Spleen (tissue), 11 donors: ENCODE measurements around the gene HOXD4. TPM values are rescaled to one million over a fixed set of nuclear protein-coding genes. Genes with fewer than 3 reads are reported as not detected.

Experiments used
- DNase-seq: peaks from one replicate; pipeline ENCODE4 v3.0.0-alpha.2; 2020
- H3K27ac ChIP-seq, 8 donors: fragments of 200-600 bp; sonication (generic) in 7 of 8; 1 replicate in 4 of 8; 2 replicates in 4 of 8; pipeline versions ENCODE4 v1.5.0 to v1.8.0; 2016 to 2021; ENCODE audit warnings: inconsistent platforms in 4 of 8, mild to moderate bottlenecking in 4 of 8, moderate library complexity in 1 of 8
- H3K27me3 ChIP-seq, 7 donors: fragments of 200-600 bp; sonication (generic) in 6 of 7; replicated peaks in 1 of 7; 1 replicate in 4 of 7; 2 replicates in 3 of 7; pipeline versions ENCODE4 v1.5.0 to v1.8.0; 2016 to 2021; ENCODE audit warnings: inconsistent platforms in 3 of 7, mild to moderate bottlenecking in 1 of 7
- H3K36me3 ChIP-seq, 6 donors: fragments of 200-600 bp; sonication (generic) in 5 of 6; 1 replicate in 4 of 6; 2 replicates in 2 of 6; pipeline versions ENCODE4 v1.5.0 to v1.8.0; 2016 to 2021; ENCODE audit warnings: inconsistent platforms in 2 of 6
- H3K4me1 ChIP-seq, 6 donors: fragments of 200-600 bp; sonication (generic) in 5 of 6; 1 replicate in 3 of 6; 2 replicates in 3 of 6; pipeline versions ENCODE4 v1.5.0 to v1.8.0; 2016 to 2021; ENCODE audit warnings: inconsistent platforms in 3 of 6
- H3K4me3 ChIP-seq, 8 donors: fragments of 200-600 bp; sonication (generic) in 7 of 8; 1 replicate in 4 of 8; 2 replicates in 4 of 8; pipeline versions ENCODE4 v1.5.0 to v1.8.0; 2016 to 2021; ENCODE audit warnings: inconsistent platforms in 4 of 8, mild to moderate bottlenecking in 4 of 8, moderate library complexity in 2 of 8
- H3K9me3 ChIP-seq, 8 donors: fragments of 200-600 bp; sonication (generic) in 7 of 8; 1 replicate in 4 of 8; 2 replicates in 4 of 8; pipeline versions ENCODE4 v1.5.0 to v1.8.0; 2016 to 2021; ENCODE audit warnings: inconsistent platforms in 4 of 8
- CTCF ChIP-seq, 11 experiments: fragments of 200-600 bp in 7 of 11; fragments of 450-650 bp in 4 of 11; sonication (generic) in 4 of 11; IDR thresholded peaks in 8 of 11; conservative IDR thresholded peaks in 3 of 11; 1 replicate in 7 of 11; 2 replicates in 4 of 11; pipeline versions ENCODE4 v1.4.0 to v1.8.0; 2016 to 2021; ENCODE audit warnings: antibody characterized with exemption in 11 of 11, inconsistent platforms in 4 of 11, mild to moderate bottlenecking in 1 of 11
- POLR2A ChIP-seq, 3 donors: fragments of 450-650 bp; IDR thresholded peaks; one replicate each; pipeline ENCODE4 v1.5.1; 2017; ENCODE audit warnings: antibody characterized with exemption in 3 of 3, mild to moderate bottlenecking in 1 of 3
- POLR2AphosphoS5 ChIP-seq, 3 donors: sonication (generic); formaldehyde crosslinking; IDR thresholded peaks; one replicate each; pipeline ENCODE4 v1.5.1; 2017; ENCODE audit warnings: antibody characterized with exemption in 3 of 3
- whole genome bisulfite sequencing, 5 donors: extraction: QIAGEN DNeasy Blood & Tissue Kit in 3 of 5; methylation state at CpG; one replicate each; pipeline versions ENCODE4 v1.1.5 to v1.1.7; 2013 to 2018; 5-methylcytosine and 5-hydroxymethylcytosine counted together
- intact Hi-C: fragments of 100-400 bp; cut with DNase I; formaldehyde crosslinking; loops from one replicate; pipeline ENCODE4 v1.15.0; 2023; ENCODE audit warnings: low total_unique reads
- polyA plus RNA-seq, 3 donors: library from polyadenylated mRNA; stranded (reverse); fragments of 200-250 nt; gene quantifications; one replicate each; pipeline ENCODE4 v1.2.1, GENCODE V29; 2013
- total RNA-seq, 7 donors: library from RNA; depleted of rRNA in 3 of 7; stranded (reverse); fragments of >200 nt in 3 of 7; fragmentation: NEBNext Ultra II Directional in 4 of 7; extraction: Animal tissue kit (Norgen Biotek cat#: 25700) in 4 of 7; gene quantifications; one replicate each; pipeline versions ENCODE4 v1.1.0 to v1.2.1, GENCODE V29; 2016 to 2021
- donor health status: healthy with polysubstance abuse.
- donor health status: DM: no; HTN: no; CAD: no; lungs with moderate emphysema.
- donor health status: DM: no; HTN: no; CAD: no.
- donor health status: Bipolar disorder and iron deficiency.
- donor health status: healthy.
- donor health status: DM: no; HTN: no; CAD: no.
- donor health status: DM: yes; HTN: yes; CAD: no.

HOXD4 gene
- total and polyA plus RNA-seq, 10 donors: 0.88 to 9.8 (median 6.5) TPM

- 4 to 8% (median 5%) methylated on average over 34 to 64 of the region's 64 CpGs for WGBS, 5 donors
- Histone ChIP-seq H3K9me3 (no peaks in the 10 kb centered on the region), H3K27ac (peak within 1 kb of the TSS; percentile 57 to 93 (median 86)), H3K27me3 (peaks cover 0 to 100% (median 93%) of the 10 kb centered on the region in 7 donors), H3K36me3 (no peaks in the 10 kb centered on the region), H3K4me3 (peak within 1 kb of the TSS; percentile 20 to 71 (median 40)), H3K4me1 (peaks cover 0 to 76% (median 44%) of the 10 kb centered on the region in 6 donors)
- TF ChIP-seq POLR2AphosphoS5 (IDR thresholded peaks at IDR 0.05): peak; percentile 65 to 84 (median 83)
- no peak for TF ChIP-seq CTCF (IDR thresholded peaks at IDR 0.05 in 8 of 11, conservative IDR thresholded peaks at IDR 0.05 in 3 of 11)
- peak in 1 of 3 donors; percentile 26 for TF ChIP-seq POLR2A (IDR thresholded peaks at IDR 0.05)
- intact Hi-C loops: loop anchor here (5.0 kb wide), 4 partner anchors 423 to 1018 kb away; no protein-coding TSS in a partner anchor
- peak; percentile 82 for DNase-seq
These were observed 22.2 kb upstream of the HOXD4 start, which contains the start of gene HOXD8 for GRCh38 chr2:176128982-176129796. HOXD8 (plus strand) TSS chr2:176129705; CDS start chr2:176130367, 662 bp downstream.

GRCh38 chr2:176129813-176130146 is 21.6 kb upstream of the HOXD4 start:
- DNase-seq: peak; percentile 77
- TF ChIP-seq CTCF (IDR thresholded peaks at IDR 0.05 in 8 of 11, conservative IDR thresholded peaks at IDR 0.05 in 3 of 11) (no peak), POLR2A (IDR thresholded peaks at IDR 0.05) (no peak), POLR2AphosphoS5 (IDR thresholded peaks at IDR 0.05) (no peak)
- intact Hi-C loops: loop anchor here (5.0 kb wide), 4 partner anchors 423 to 1018 kb away; no protein-coding TSS in a partner anchor
- H3K27ac ChIP-seq: peak overlapping the region; percentile 43 to 93 (median 86)
- H3K27me3 ChIP-seq: peaks cover 0 to 100% (median 92%) of the 10 kb centered on the region in 7 donors
- peak overlapping the region in 7 of 8 donors; percentile 24 to 71 (median 41) for H3K4me3 ChIP-seq
- no peaks in the 10 kb centered on the region for H3K36me3 ChIP-seq
- H3K9me3 ChIP-seq: no peaks in the 10 kb centered on the region
- 2 to 19% (median 3%) methylated on average over 35 to 43 of the region's 43 CpGs for WGBS, 5 donors
- peaks cover 0 to 76% (median 45%) of the 10 kb centered on the region in 6 donors for H3K4me1 ChIP-seq

GRCh38 chr2:176130147-176130956 is 21.0 kb upstream of the HOXD4 start:
- Histone ChIP-seq H3K9me3 (no peaks in the 10 kb centered on the region), H3K27me3 (peaks cover 0 to 100% (median 92%) of the 10 kb centered on the region in 7 donors), H3K36me3 (no peaks in the 10 kb centered on the region), H3K4me1 (peaks cover 0 to 81% (median 48%) of the 10 kb centered on the region in 6 donors), H3K27ac (peak overlapping the region; percentile 57 to 93 (median 86)), H3K4me3 (peak overlapping the region; percentile 20 to 71 (median 40))
- intact Hi-C loops: no loop called here
- TF ChIP-seq POLR2A (IDR thresholded peaks at IDR 0.05) (no peak), POLR2AphosphoS5 (IDR thresholded peaks at IDR 0.05) (peak in 2 of 3 donors; percentile 66 to 71), CTCF (IDR thresholded peaks at IDR 0.05 in 8 of 11, conservative IDR thresholded peaks at IDR 0.05 in 3 of 11) (peak in 1 of 11 experiments; percentile 19)
- 1 to 13% (median 4%) methylated on average over 40 to 100 of the region's 100 CpGs for WGBS, 5 donors
- peak; percentile 84 for DNase-seq
